WTC11 (cell line): Measurements from ENCODE around the gene EIF4G3. TPM values are rescaled to one million over a fixed set of nuclear protein-coding genes. Genes with fewer than 3 reads are reported as not detected.
"Not testable (repeated sequence)": the region's sequence is repeated elsewhere in the genome, so short reads cannot be mapped to it uniquely, and the experiment has no call there.

Source experiments
- ATAC-seq: fragments of 200-7000 bp; cut with Tn5 transposase; 2 replicates; pipeline ENCODE4 v1.10.0; 2021; ENCODE audit warnings: mild to moderate bottlenecking, moderate library complexity
- CTCF ChIA-PET: fragments of 300-600 bp; sonication (Branson Sonifier 250); formaldehyde crosslinking; loops from one replicate; lab custom pipeline; 2021; ENCODE audit warnings: antibody characterized with exemption; lab: Charles Lee
- POLR2A ChIA-PET: fragments of 350-600 bp; sonication (Branson Sonifier 250); formaldehyde crosslinking; loops from one replicate; lab custom pipeline; 2021; ENCODE audit warnings: antibody characterized with exemption; lab: Charles Lee
- DNase-seq: peaks from one replicate; pipeline ENCODE4 v3.0.0; 2021; ENCODE audit warnings: low spot score
- H3K27ac Mint-ChIP-seq: 2 replicates; pipeline ENCODE4 v1.8.0; 2021; ENCODE audit warnings: mixed read lengths
- H3K27me3 Mint-ChIP-seq: 2 replicates; pipeline ENCODE4 v1.8.0; 2021; ENCODE audit warnings: low read depth, mild to moderate bottlenecking, moderate library complexity, mixed read lengths
- H3K36me3 Mint-ChIP-seq: 2 replicates; pipeline ENCODE4 v1.8.0; 2021; ENCODE audit warnings: mixed read lengths
- H3K4me1 Mint-ChIP-seq: 2 replicates; pipeline ENCODE4 v1.8.0; 2022; ENCODE audit warnings: mixed read lengths
- H3K4me3 Mint-ChIP-seq: 2 replicates; pipeline ENCODE4 v1.8.0; 2021; ENCODE audit warnings: mild to moderate bottlenecking, moderate library complexity, mixed read lengths
- H3K9me3 Mint-ChIP-seq: 2 replicates; pipeline ENCODE4 v1.8.0; 2021; ENCODE audit warnings: mixed read lengths
- CBFB ChIP-seq: sonication (generic); formaldehyde crosslinking; IDR thresholded peaks from 2 replicates; pipeline ENCODE4 v1.8.1; 2022; ENCODE audit warnings: mild to moderate bottlenecking, low read depth, missing genetic modification reagents
- ELF4 ChIP-seq: sonication (generic); formaldehyde crosslinking; IDR thresholded peaks from 2 replicates; pipeline ENCODE4 v1.8.1; 2022; ENCODE audit warnings: low read depth, mild to moderate bottlenecking, moderate library complexity, missing genetic modification reagents
- FOXK1 ChIP-seq: sonication (generic); formaldehyde crosslinking; IDR thresholded peaks from 2 replicates; pipeline ENCODE4 v1.8.0; 2022; ENCODE audit warnings: mild to moderate bottlenecking, moderate library complexity, missing genetic modification reagents
- GABPB1 ChIP-seq: sonication (generic); formaldehyde crosslinking; IDR thresholded peaks from 2 replicates; pipeline ENCODE4 v1.8.1; 2023; ENCODE audit warnings: mild to moderate bottlenecking, missing genetic modification reagents
- GRHL2 ChIP-seq: fragments of 250-450 bp; sonication (Bioruptor Pico); IDR thresholded peaks from 2 replicates; pipeline ENCODE4 v1.8.0; 2022; ENCODE audit warnings: mild to moderate bottlenecking, moderate library complexity; ENCODE audit not compliant: insufficient replicate concordance, severe bottlenecking
- KAT7 ChIP-seq: sonication (generic); formaldehyde crosslinking; IDR thresholded peaks from 2 replicates; pipeline ENCODE4 v1.8.1; 2023; ENCODE audit warnings: missing genetic modification reagents, mild to moderate bottlenecking, borderline replicate concordance
- NR2C2 ChIP-seq: sonication (generic); formaldehyde crosslinking; IDR thresholded peaks from 2 replicates; pipeline ENCODE4 v1.8.0; 2022; ENCODE audit warnings: mild to moderate bottlenecking, missing genetic modification reagents
- NR3C1 ChIP-seq: sonication (generic); formaldehyde crosslinking; conservative IDR thresholded peaks from 2 replicates; pipeline ENCODE4 v1.8.1; 2023; ENCODE audit warnings: low read depth, mild to moderate bottlenecking, missing genetic modification reagents
- TCF7 ChIP-seq: sonication (generic); formaldehyde crosslinking; IDR thresholded peaks from 2 replicates; pipeline ENCODE4 v1.8.0; 2022; ENCODE audit warnings: mild to moderate bottlenecking, low read depth, missing genetic modification reagents, moderate library complexity
- ZBTB21 ChIP-seq: sonication (generic); formaldehyde crosslinking; IDR thresholded peaks from 2 replicates; pipeline ENCODE4 v1.8.1; 2023; ENCODE audit warnings: mild to moderate bottlenecking, missing genetic modification reagents, borderline replicate concordance
- ZNF121 ChIP-seq: sonication (generic); formaldehyde crosslinking; IDR thresholded peaks from 2 replicates; pipeline ENCODE4 v1.8.0; 2023; ENCODE audit warnings: missing genetic modification reagents
- ZNF423 ChIP-seq: fragments of 250-450 bp; sonication (Bioruptor Pico); IDR thresholded peaks from 2 replicates; pipeline ENCODE4 v2.1.2; 2022; ENCODE audit warnings: mild to moderate bottlenecking, moderate library complexity
- total RNA-seq: library from RNA; stranded (reverse); gene quantifications from 3 replicates; pipeline ENCODE4 v1.2.3, GENCODE V29; 2021
- TF ChIP-seq, protein P1 (sequence below): sonication (generic); formaldehyde crosslinking; IDR thresholded peaks from 2 replicates; pipeline ENCODE4 v1.8.1; 2022; ENCODE audit warnings: low read depth, mild to moderate bottlenecking, moderate library complexity, missing genetic modification reagents, borderline replicate concordance
- TF ChIP-seq, protein P2 (sequence below): fragments of 250-450 bp; sonication (Bioruptor Pico); IDR thresholded peaks from 2 replicates; pipeline ENCODE4 v1.9.0; 2021; ENCODE audit warnings: mild to moderate bottlenecking
- TF ChIP-seq, protein P3 (sequence below): sonication (generic); formaldehyde crosslinking; IDR thresholded peaks from 2 replicates; pipeline ENCODE4 v1.8.0; 2022; ENCODE audit warnings: mild to moderate bottlenecking, missing genetic modification reagents
- TF ChIP-seq, protein P4 (sequence below): sonication (generic); formaldehyde crosslinking; IDR thresholded peaks from 2 replicates; pipeline ENCODE4 v1.8.0; 2023; ENCODE audit warnings: missing genetic modification reagents
- TF ChIP-seq, protein P5 (sequence below): fragments of 250-450 bp; sonication (Bioruptor Pico); IDR thresholded peaks from 2 replicates; pipeline ENCODE4 v1.9.0; 2021; ENCODE audit warnings: moderate library complexity, mild to moderate bottlenecking, inconsistent platforms, borderline replicate concordance
- TF ChIP-seq, protein P6 (sequence below): sonication (generic); formaldehyde crosslinking; IDR thresholded peaks from 2 replicates; pipeline ENCODE4 v1.8.1; 2022; ENCODE audit warnings: missing genetic modification reagents, borderline replicate concordance
- TF ChIP-seq, protein P7 (sequence below): sonication (generic); formaldehyde crosslinking; IDR thresholded peaks from 2 replicates; pipeline ENCODE4 v1.8.1; 2023; ENCODE audit warnings: mild to moderate bottlenecking, moderate library complexity, missing genetic modification reagents

Gene EIF4G3
- total RNA-seq, 1 experiment from 2014 or later = 77.7 TPM

DNA sequence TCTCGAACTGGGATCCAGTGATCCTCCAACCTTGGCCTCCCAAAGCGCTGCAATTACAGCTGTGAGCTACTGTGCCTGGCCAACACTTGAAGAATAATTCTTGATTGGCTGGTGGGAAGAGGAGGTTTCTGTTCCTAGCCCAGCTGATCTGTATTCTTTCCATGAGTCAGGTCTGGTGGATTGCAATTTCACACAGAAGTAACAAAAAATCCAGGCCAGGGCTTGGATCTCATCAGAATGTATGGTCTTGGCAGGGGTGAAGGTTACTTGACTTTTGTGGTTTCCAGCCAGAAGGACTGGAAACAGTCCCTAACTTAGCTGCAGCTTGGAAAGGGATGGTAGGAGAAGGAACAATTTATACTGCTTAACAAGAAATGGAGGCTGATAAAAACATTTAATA, 384.5 kb downstream of the EIF4G3 start (continued):
- no peak for TF ChIP-seq GRHL2 (CRISPR knock-in tag)
- TF ChIP-seq, protein P1, sequence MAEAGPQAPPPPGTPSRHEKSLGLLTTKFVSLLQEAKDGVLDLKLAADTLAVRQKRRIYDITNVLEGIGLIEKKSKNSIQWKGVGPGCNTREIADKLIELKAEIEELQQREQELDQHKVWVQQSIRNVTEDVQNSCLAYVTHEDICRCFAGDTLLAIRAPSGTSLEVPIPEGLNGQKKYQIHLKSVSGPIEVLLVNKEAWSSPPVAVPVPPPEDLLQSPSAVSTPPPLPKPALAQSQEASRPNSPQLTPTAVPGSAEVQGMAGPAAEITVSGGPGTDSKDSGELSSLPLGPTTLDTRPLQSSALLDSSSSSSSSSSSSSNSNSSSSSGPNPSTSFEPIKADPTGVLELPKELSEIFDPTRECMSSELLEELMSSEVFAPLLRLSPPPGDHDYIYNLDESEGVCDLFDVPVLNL (CRISPR knock-in tag) = no peak

DNA sequence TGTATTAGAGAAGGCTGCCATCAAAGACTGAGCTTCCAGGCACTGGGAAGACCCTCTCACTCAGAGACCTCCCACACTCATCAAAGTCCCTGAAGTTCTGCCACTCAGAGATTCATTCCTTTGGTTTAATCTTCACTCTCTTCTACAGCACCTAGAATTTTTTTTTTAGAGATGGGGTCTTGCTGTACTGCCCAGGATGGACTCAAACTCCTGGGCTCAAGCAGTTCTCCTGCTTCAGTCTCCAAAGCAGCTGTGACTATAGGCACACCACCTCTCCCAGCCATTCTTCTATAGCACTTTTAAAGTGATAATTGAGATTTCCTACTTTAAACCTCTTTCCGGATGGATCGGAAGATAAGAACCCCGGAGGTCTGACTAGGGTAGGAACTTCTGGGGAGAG, 385.9 kb downstream of the EIF4G3 start:
- ChIA-PET POLR2A (no interaction called here), CTCF (no interaction called here)
- H3K4me3 Mint-ChIP-seq = no peak overlapping the region
- peaks cover 8% of the 10 kb centered on the region for H3K4me1 Mint-ChIP-seq
- H3K9me3 Mint-ChIP-seq = no peaks in the 10 kb centered on the region
- no peak overlapping the region for H3K27ac Mint-ChIP-seq
- H3K27me3 Mint-ChIP-seq = no peaks in the 10 kb centered on the region
- H3K36me3 Mint-ChIP-seq = no peaks in the 10 kb centered on the region
- ATAC-seq = no peak
- DNase-seq = no peak
- no peak for TF ChIP-seq KAT7 (CRISPR knock-in tag)
- TF ChIP-seq CBFB (CRISPR knock-in tag) = no peak
- TF ChIP-seq ZNF121 (CRISPR knock-in tag) = peak; percentile 44; the same call in 1 of the 2 replicates

DNA sequence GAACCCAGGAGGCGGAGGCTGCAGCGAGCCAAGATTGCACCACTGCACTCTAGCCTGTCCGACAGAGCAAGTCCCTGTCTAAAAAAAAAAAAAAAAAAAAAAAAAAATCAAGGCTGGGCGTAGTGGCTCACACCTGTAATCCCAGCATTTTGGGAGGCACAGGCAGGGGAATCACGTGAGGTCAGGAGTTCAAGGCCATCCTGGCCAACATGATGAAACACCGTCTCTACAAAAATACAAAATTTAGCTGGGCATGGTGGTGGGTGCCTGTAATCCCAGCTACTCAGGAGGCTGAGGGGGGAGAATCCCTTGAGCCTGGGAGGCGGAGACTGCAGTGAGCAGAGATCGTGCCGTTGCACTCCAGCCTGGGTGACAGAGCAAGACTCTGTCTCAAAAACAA, 387.1 kb downstream of the EIF4G3 start:
- DNase-seq, CTCF ChIA-PET, ATAC-seq, H3K27ac Mint-ChIP-seq, H3K4me3 Mint-ChIP-seq, H3K9me3 Mint-ChIP-seq, H3K27me3 Mint-ChIP-seq, H3K36me3 Mint-ChIP-seq: not testable (repeated sequence)
- H3K4me1 Mint-ChIP-seq = peaks cover 19% of the 10 kb centered on the region
- peak; percentile 57; the same call in 1 of the 2 replicates for TF ChIP-seq GABPB1 (CRISPR knock-in tag)
- POLR2A ChIA-PET = interaction anchor here (0.6 kb wide), 2 partner anchors 82 to 128 kb away, joined by 3 to 4 read pairs; no protein-coding TSS in a partner anchor

DNA sequence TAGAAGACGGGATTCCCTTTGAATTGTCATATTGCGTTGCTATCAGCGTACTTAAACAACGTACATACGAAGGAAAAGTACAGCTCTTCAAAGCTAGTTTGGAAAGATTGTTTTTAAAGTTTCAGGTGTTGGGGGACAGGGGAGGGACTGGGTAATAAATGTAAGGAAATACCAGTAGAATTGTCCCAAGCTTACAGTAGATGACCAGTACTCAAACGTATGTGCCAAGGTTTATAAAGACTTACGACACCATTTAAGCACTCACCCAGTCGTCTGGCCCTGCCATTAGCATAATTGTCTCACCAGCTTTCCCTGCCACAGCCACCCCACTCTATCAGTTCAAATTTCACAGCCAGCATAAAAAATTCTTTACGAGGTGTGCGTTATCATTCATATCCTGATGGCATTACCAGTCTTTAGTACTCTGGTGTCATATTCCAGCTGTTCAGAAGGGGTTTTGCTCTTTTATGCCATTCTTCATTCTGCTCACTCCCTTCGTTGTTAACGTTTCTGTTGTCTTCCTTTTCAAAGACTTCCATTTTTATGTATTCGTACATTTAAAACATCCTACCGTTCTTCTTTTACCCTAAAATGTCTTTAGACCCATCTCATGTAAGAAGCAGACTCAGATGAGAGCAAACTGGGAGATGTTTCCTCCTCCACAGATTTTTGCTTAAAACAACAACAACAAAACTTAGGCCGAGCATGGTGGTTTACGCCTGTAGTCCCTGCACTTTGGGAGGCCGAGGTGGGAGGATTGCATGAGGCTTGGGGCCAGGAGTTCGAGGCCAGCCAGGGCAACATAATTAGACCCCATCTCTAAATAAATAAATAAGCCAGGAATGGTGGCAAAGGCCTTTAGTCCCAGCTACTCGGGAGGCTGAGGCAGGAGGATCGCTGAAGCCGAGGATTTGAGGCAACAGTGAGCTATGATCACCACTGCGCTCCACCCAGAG, 388.6 kb downstream of the EIF4G3 start:
- ATAC-seq = no peak
- H3K36me3 Mint-ChIP-seq = no peaks in the 10 kb centered on the region
- TF ChIP-seq NR2C2 (CRISPR knock-in tag) (no peak), ELF4 (CRISPR knock-in tag) (no peak), KAT7 (CRISPR knock-in tag) (no peak), FOXK1 (CRISPR knock-in tag) (no peak), ZNF423 (CRISPR knock-in tag) (no peak), TCF7 (CRISPR knock-in tag) (no peak), NR3C1 (CRISPR knock-in tag) (no peak), ZBTB21 (CRISPR knock-in tag) (no peak)
- TF ChIP-seq, protein P2, sequence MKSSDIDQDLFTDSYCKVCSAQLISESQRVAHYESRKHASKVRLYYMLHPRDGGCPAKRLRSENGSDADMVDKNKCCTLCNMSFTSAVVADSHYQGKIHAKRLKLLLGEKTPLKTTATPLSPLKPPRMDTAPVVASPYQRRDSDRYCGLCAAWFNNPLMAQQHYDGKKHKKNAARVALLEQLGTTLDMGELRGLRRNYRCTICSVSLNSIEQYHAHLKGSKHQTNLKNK (CRISPR knock-in tag) = no peak
- TF ChIP-seq, protein P3, sequence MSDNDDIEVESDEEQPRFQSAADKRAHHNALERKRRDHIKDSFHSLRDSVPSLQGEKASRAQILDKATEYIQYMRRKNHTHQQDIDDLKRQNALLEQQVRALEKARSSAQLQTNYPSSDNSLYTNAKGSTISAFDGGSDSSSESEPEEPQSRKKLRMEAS (CRISPR knock-in tag) = no peak
- TF ChIP-seq, protein P4, sequence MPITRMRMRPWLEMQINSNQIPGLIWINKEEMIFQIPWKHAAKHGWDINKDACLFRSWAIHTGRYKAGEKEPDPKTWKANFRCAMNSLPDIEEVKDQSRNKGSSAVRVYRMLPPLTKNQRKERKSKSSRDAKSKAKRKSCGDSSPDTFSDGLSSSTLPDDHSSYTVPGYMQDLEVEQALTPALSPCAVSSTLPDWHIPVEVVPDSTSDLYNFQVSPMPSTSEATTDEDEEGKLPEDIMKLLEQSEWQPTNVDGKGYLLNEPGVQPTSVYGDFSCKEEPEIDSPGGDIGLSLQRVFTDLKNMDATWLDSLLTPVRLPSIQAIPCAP = no peak
- TF ChIP-seq, protein P5, sequence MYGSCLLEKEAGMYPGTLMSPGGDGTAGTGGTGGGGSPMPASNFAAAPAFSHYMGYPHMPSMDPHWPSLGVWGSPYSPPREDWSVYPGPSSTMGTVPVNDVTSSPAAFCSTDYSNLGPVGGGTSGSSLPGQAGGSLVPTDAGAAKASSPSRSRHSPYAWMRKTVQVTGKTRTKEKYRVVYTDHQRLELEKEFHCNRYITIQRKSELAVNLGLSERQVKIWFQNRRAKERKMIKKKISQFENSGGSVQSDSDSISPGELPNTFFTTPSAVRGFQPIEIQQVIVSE (CRISPR knock-in tag) = no peak
- TF ChIP-seq, protein P6, sequence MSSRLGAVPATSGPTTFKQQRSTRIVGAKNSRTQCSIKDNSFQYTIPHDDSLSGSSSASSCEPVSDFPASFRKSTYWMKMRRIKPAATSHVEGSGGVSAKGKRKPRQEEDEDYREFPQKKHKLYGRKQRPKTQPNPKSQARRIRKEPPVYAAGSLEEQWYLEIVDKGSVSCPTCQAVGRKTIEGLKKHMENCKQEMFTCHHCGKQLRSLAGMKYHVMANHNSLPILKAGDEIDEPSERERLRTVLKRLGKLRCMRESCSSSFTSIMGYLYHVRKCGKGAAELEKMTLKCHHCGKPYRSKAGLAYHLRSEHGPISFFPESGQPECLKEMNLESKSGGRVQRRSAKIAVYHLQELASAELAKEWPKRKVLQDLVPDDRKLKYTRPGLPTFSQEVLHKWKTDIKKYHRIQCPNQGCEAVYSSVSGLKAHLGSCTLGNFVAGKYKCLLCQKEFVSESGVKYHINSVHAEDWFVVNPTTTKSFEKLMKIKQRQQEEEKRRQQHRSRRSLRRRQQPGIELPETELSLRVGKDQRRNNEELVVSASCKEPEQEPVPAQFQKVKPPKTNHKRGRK = no peak
- TF ChIP-seq, protein P7, sequence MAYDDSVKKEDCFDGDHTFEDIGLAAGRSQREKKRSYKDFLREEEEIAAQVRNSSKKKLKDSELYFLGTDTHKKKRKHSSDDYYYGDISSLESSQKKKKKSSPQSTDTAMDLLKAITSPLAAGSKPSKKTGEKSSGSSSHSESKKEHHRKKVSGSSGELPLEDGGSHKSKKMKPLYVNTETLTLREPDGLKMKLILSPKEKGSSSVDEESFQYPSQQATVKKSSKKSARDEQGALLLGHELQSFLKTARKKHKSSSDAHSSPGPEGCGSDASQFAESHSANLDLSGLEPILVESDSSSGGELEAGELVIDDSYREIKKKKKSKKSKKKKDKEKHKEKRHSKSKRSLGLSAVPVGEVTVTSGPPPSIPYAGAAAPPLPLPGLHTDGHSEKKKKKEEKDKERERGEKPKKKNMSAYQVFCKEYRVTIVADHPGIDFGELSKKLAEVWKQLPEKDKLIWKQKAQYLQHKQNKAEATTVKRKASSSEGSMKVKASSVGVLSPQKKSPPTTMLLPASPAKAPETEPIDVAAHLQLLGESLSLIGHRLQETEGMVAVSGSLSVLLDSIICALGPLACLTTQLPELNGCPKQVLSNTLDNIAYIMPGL = no peak
- TF ChIP-seq, all 79 proteins: peak for 0
- POLR2A ChIA-PET = interaction anchor here (0.6 to 2.5 kb wide), 4 partner anchors 8 to 215 kb away, joined by 3 to 14 read pairs (median 4); partner anchors contain the start of gene SH2D5
- peak overlapping the region; percentile 97 for H3K27ac Mint-ChIP-seq
- no peaks in the 10 kb centered on the region for H3K9me3 Mint-ChIP-seq
- no peak for DNase-seq
- H3K4me1 Mint-ChIP-seq = peaks cover 24% of the 10 kb centered on the region
- CTCF ChIA-PET = interaction anchor here (2.4 kb wide), 1 partner anchor 91 kb away, joined by 13 read pairs; no protein-coding TSS in a partner anchor
- H3K4me3 Mint-ChIP-seq = peak overlapping the region; percentile 96
- H3K27me3 Mint-ChIP-seq = no peaks in the 10 kb centered on the region
